Effector memory CD8-positive, alpha-beta T cell (primary cell): ENCODE data around the gene WLS.

Experiments
- ATAC-seq: fragments of 150-1000 bp; cut with Tn5 transposase; replicated peaks from 2 replicates; pipeline ENCODE4 v1.10.0; 2021; ENCODE audit warnings: mild to moderate bottlenecking, moderate library complexity
- DNase-seq, 3 experiments: peaks; one replicate each; pipeline ENCODE4 v3.0.0; 2021
- H3K27ac Mint-ChIP-seq, 2 donors: one replicate each; pipeline ENCODE4 v1.8.0; 2022; ENCODE audit warnings: mild to moderate bottlenecking in 2 of 2, mixed read lengths in 2 of 2, moderate library complexity in 2 of 2
- H3K27me3 Mint-ChIP-seq, 2 donors: one replicate each; pipeline ENCODE4 v1.8.0; 2022; ENCODE audit warnings: mixed read lengths in 2 of 2
- H3K36me3 Mint-ChIP-seq: one replicate; pipeline ENCODE4 v1.8.0; 2022; ENCODE audit warnings: mild to moderate bottlenecking, moderate library complexity, mixed read lengths; ENCODE audit not compliant: insufficient read depth
- H3K4me1 Mint-ChIP-seq, 2 donors: one replicate each; pipeline ENCODE4 v1.8.0; 2022; ENCODE audit warnings: low read depth in 2 of 2, mixed read lengths in 2 of 2
- H3K4me3 Mint-ChIP-seq, 2 donors: one replicate each; pipeline ENCODE4 v1.8.0; 2022; ENCODE audit warnings: mild to moderate bottlenecking in 2 of 2, mixed read lengths in 2 of 2, moderate library complexity in 2 of 2
- H3K9me3 Mint-ChIP-seq, 2 donors: one replicate each; pipeline ENCODE4 v1.8.0; 2022; ENCODE audit warnings: mixed read lengths in 2 of 2

WLS gene

GRCh38 chr1:68120136-68120791 lies 112.1 kb downstream of the WLS start:
- H3K4me1 Mint-ChIP-seq = peaks cover 2 to 5% of the 10 kb centered on the region in 2 donors
- no peak overlapping the region for H3K27ac Mint-ChIP-seq
- H3K4me3 Mint-ChIP-seq = no peak overlapping the region
- DNase-seq = peak; percentile 2 to 12 (median 3)
- H3K9me3 Mint-ChIP-seq = no peaks in the 10 kb centered on the region
- no peak for ATAC-seq
- no peaks in the 10 kb centered on the region for H3K36me3 Mint-ChIP-seq
- peaks cover 0 to 3% of the 10 kb centered on the region in 2 donors for H3K27me3 Mint-ChIP-seq

- H3K27ac Mint-ChIP-seq = no peak overlapping the region
- ATAC-seq (no peak), DNase-seq (no peak)
- peaks cover 2 to 5% of the 10 kb centered on the region in 2 donors for H3K4me1 Mint-ChIP-seq
- no peaks in the 10 kb centered on the region for H3K9me3 Mint-ChIP-seq
- peaks cover 1 to 12% of the 10 kb centered on the region in 2 donors for H3K27me3 Mint-ChIP-seq
- no peak overlapping the region for H3K4me3 Mint-ChIP-seq
- no peaks in the 10 kb centered on the region for H3K36me3 Mint-ChIP-seq
These were observed 112.9 kb downstream of the WLS start for GRCh38 chr1:68119445-68119844.

GRCh38 chr1:68117416-68117815 lies 114.9 kb downstream of the WLS start:
- no peak overlapping the region for H3K27ac Mint-ChIP-seq

GRCh38 chr1:68116643-68117235 lies 115.6 kb downstream of the WLS start:
- no peaks in the 10 kb centered on the region for H3K9me3 Mint-ChIP-seq
- no peaks in the 10 kb centered on the region for H3K36me3 Mint-ChIP-seq
- H3K27ac Mint-ChIP-seq = no peak overlapping the region
- H3K27me3 Mint-ChIP-seq = peaks cover 9 to 31% of the 10 kb centered on the region in 2 donors
- H3K4me1 Mint-ChIP-seq = peaks cover 2 to 5% of the 10 kb centered on the region in 2 donors
- ATAC-seq = no peak
- peak overlapping the region; percentile 2 to 7 for H3K4me3 Mint-ChIP-seq
- DNase-seq = peak; percentile 9 to 16 (median 11)

More at GRCh38 chr1:68117416-68117815, 114.9 kb downstream of the WLS start:
- Mint-ChIP-seq H3K9me3 (no peaks in the 10 kb centered on the region), H3K36me3 (no peaks in the 10 kb centered on the region), H3K4me1 (peaks cover 2 to 5% of the 10 kb centered on the region in 2 donors), H3K27me3 (peaks cover 9 to 26% of the 10 kb centered on the region in 2 donors), H3K4me3 (peak overlapping the region; percentile 2 to 7)
- no peak for DNase-seq
- ATAC-seq = no peak

GRCh38 chr1:68115308-68115707 lies 117.0 kb downstream of the WLS start:
- ATAC-seq = no peak
- Mint-ChIP-seq H3K9me3 (no peaks in the 10 kb centered on the region), H3K36me3 (no peaks in the 10 kb centered on the region), H3K27ac (no peak overlapping the region), H3K27me3 (peaks cover 9 to 31% of the 10 kb centered on the region in 2 donors), H3K4me1 (peaks cover 2 to 5% of the 10 kb centered on the region in 2 donors), H3K4me3 (no peak overlapping the region)
- DNase-seq = no peak

- ATAC-seq (no peak), DNase-seq (no peak)
- H3K4me3 Mint-ChIP-seq = no peak overlapping the region
- H3K9me3 Mint-ChIP-seq = no peaks in the 10 kb centered on the region
- peaks cover 2 to 5% of the 10 kb centered on the region in 2 donors for H3K4me1 Mint-ChIP-seq
- peaks cover 9 to 31% of the 10 kb centered on the region in 2 donors for H3K27me3 Mint-ChIP-seq
- H3K27ac Mint-ChIP-seq = no peak overlapping the region
- no peaks in the 10 kb centered on the region for H3K36me3 Mint-ChIP-seq
These were observed 118.4 kb downstream of the WLS start for GRCh38 chr1:68113966-68114365.

GRCh38 chr1:68112835-68113243 lies 119.5 kb downstream of the WLS start:
- H3K4me1 Mint-ChIP-seq = peaks cover 2 to 5% of the 10 kb centered on the region in 2 donors
- H3K9me3 Mint-ChIP-seq = no peaks in the 10 kb centered on the region
- no peak overlapping the region for H3K27ac Mint-ChIP-seq
- no peak for ATAC-seq
- H3K4me3 Mint-ChIP-seq = no peak overlapping the region
- DNase-seq = no peak
- H3K27me3 Mint-ChIP-seq = peaks cover 9 to 31% of the 10 kb centered on the region in 2 donors
- no peaks in the 10 kb centered on the region for H3K36me3 Mint-ChIP-seq

- ATAC-seq (no peak), DNase-seq (no peak)
- Mint-ChIP-seq H3K9me3 (no peaks in the 10 kb centered on the region), H3K27me3 (peaks cover 9 to 31% of the 10 kb centered on the region in 2 donors), H3K4me1 (peaks cover 0 to 1% of the 10 kb centered on the region in 2 donors), H3K36me3 (no peaks in the 10 kb centered on the region), H3K27ac (no peak overlapping the region), H3K4me3 (no peak overlapping the region)
These were observed 120.5 kb downstream of the WLS start for GRCh38 chr1:68111519-68112436.

GRCh38 chr1:68107771-68108170 lies 124.6 kb downstream of the WLS start:
- Mint-ChIP-seq H3K4me3 (no peak overlapping the region), H3K27ac (no peak overlapping the region), H3K27me3 (peaks cover 10 to 29% of the 10 kb centered on the region in 2 donors), H3K9me3 (no peaks in the 10 kb centered on the region), H3K36me3 (no peaks in the 10 kb centered on the region), H3K4me1 (no peaks in the 10 kb centered on the region)
- ATAC-seq (no peak), DNase-seq (no peak)

GRCh38 chr1:68103884-68104554 lies 128.3 kb downstream of the WLS start:
- Mint-ChIP-seq H3K4me1 (no peaks in the 10 kb centered on the region), H3K27ac (no peak overlapping the region), H3K4me3 (no peak overlapping the region), H3K36me3 (no peaks in the 10 kb centered on the region), H3K27me3 (peaks cover 23 to 32% of the 10 kb centered on the region in 2 donors), H3K9me3 (no peaks in the 10 kb centered on the region)
- DNase-seq (no peak), ATAC-seq (no peak)

GRCh38 chr1:68103011-68103545 lies 129.2 kb downstream of the WLS start:
- no peaks in the 10 kb centered on the region for H3K36me3 Mint-ChIP-seq
- no peaks in the 10 kb centered on the region for H3K9me3 Mint-ChIP-seq
- no peak overlapping the region for H3K27ac Mint-ChIP-seq
- no peak for DNase-seq
- no peaks in the 10 kb centered on the region for H3K4me1 Mint-ChIP-seq
- no peak for ATAC-seq
- H3K4me3 Mint-ChIP-seq = no peak overlapping the region
- peaks cover 23 to 32% of the 10 kb centered on the region in 2 donors for H3K27me3 Mint-ChIP-seq

GRCh38 chr1:68101829-68102228 lies 130.5 kb downstream of the WLS start:
- H3K27me3 Mint-ChIP-seq = peaks cover 23 to 32% of the 10 kb centered on the region in 2 donors
- no peaks in the 10 kb centered on the region for H3K4me1 Mint-ChIP-seq
- DNase-seq (no peak), ATAC-seq (no peak)
- H3K9me3 Mint-ChIP-seq = no peaks in the 10 kb centered on the region
- no peaks in the 10 kb centered on the region for H3K36me3 Mint-ChIP-seq
- H3K4me3 Mint-ChIP-seq = no peak overlapping the region
- no peak overlapping the region for H3K27ac Mint-ChIP-seq

- ATAC-seq (no peak), DNase-seq (no peak)
- Mint-ChIP-seq H3K4me3 (no peak overlapping the region), H3K27me3 (peaks cover 23 to 26% of the 10 kb centered on the region in 2 donors), H3K36me3 (no peaks in the 10 kb centered on the region), H3K27ac (no peak overlapping the region), H3K9me3 (no peaks in the 10 kb centered on the region), H3K4me1 (no peaks in the 10 kb centered on the region)
These were observed 131.8 kb downstream of the WLS start for GRCh38 chr1:68100571-68100970.
